ENCODE results near the gene PRR33.

- TF ChIP-seq, protein P1, sequence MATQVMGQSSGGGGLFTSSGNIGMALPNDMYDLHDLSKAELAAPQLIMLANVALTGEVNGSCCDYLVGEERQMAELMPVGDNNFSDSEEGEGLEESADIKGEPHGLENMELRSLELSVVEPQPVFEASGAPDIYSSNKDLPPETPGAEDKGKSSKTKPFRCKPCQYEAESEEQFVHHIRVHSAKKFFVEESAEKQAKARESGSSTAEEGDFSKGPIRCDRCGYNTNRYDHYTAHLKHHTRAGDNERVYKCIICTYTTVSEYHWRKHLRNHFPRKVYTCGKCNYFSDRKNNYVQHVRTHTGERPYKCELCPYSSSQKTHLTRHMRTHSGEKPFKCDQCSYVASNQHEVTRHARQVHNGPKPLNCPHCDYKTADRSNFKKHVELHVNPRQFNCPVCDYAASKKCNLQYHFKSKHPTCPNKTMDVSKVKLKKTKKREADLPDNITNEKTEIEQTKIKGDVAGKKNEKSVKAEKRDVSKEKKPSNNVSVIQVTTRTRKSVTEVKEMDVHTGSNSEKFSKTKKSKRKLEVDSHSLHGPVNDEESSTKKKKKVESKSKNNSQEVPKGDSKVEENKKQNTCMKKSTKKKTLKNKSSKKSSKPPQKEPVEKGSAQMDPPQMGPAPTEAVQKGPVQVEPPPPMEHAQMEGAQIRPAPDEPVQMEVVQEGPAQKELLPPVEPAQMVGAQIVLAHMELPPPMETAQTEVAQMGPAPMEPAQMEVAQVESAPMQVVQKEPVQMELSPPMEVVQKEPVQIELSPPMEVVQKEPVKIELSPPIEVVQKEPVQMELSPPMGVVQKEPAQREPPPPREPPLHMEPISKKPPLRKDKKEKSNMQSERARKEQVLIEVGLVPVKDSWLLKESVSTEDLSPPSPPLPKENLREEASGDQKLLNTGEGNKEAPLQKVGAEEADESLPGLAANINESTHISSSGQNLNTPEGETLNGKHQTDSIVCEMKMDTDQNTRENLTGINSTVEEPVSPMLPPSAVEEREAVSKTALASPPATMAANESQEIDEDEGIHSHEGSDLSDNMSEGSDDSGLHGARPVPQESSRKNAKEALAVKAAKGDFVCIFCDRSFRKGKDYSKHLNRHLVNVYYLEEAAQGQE (IDR thresholded peaks at IDR 0.05) = no peak
- TF ChIP-seq CHD2 (IDR thresholded peaks at IDR 0.05; ENCODE audit: low read length, partially characterized antibody) = no peak
These were observed 41.0 kb upstream of the PRR33 start for GRCh38 chr11:1932681-1933080.

Measured in A549 (cell line).